Stimulated activated CD4-positive, alpha-beta T cell treated with anti-CD3 and anti-CD28 coated beads, Interleukin-15, amount 100 ng/mL, for 24 hours (primary cell): ENCODE data around the gene SERPINA9.
"Not testable (repeated sequence)": the region's sequence is repeated elsewhere in the genome, so short reads cannot be mapped to it uniquely, and the experiment has no call there.

Source experiments
- DNase-seq: peaks from one replicate; pipeline ENCODE4 v3.0.0-alpha.2; 2020

SERPINA9 gene

GRCh38 chr14:94485944-94486841, 10.2 kb upstream of the SERPINA9 start:
- DNase-seq = peak; percentile 54

- DNase-seq = no peak
Measured at GRCh38 chr14:94484481-94484880, 8.5 kb upstream of the SERPINA9 start.

GRCh38 chr14:94483729-94484275, 7.8 kb upstream of the SERPINA9 start:
- no peak for DNase-seq

- no peak for DNase-seq
Measured at GRCh38 chr14:94483071-94483451, 7.1 kb upstream of the SERPINA9 start.

- not testable (repeated sequence) for DNase-seq
Measured at GRCh38 chr14:94482132-94483070, 6.4 kb upstream of the SERPINA9 start.

- DNase-seq = no peak
Measured at GRCh38 chr14:94481468-94482131, 5.6 kb upstream of the SERPINA9 start.

- DNase-seq = no peak
Measured at GRCh38 chr14:94480809-94481208, 4.8 kb upstream of the SERPINA9 start.

GRCh38 chr14:94478420-94478819, 2.4 kb upstream of the SERPINA9 start:
- DNase-seq = no peak

- DNase-seq = no peak
Measured at GRCh38 chr14:94474581-94475031, 1.4 kb downstream of the SERPINA9 start.

GRCh38 chr14:94473666-94474410, 2.2 kb downstream of the SERPINA9 start:
- no peak for DNase-seq

- DNase-seq = no peak
Measured at GRCh38 chr14:94472842-94473241, 3.2 kb downstream of the SERPINA9 start.

GRCh38 chr14:94471045-94471444, 5.0 kb downstream of the SERPINA9 start:
- DNase-seq = no peak

- DNase-seq = no peak
Measured at GRCh38 chr14:94470311-94470710, 5.7 kb downstream of the SERPINA9 start.

- no peak for DNase-seq
Measured at GRCh38 chr14:94469261-94469660, 6.7 kb downstream of the SERPINA9 start.

GRCh38 chr14:94467728-94468520, 8.1 kb downstream of the SERPINA9 start:
- no peak for DNase-seq

GRCh38 chr14:94466706-94467370, 9.2 kb downstream of the SERPINA9 start:
- no peak for DNase-seq

GRCh38 chr14:94465042-94465441, 11.0 kb downstream of the SERPINA9 start:
- no peak for DNase-seq

- no peak for DNase-seq
Measured at GRCh38 chr14:94464290-94464689, 11.7 kb downstream of the SERPINA9 start.

GRCh38 chr14:94462763-94463572, 13.0 kb downstream of the SERPINA9 start:
- no peak for DNase-seq

GRCh38 chr14:94462219-94462551, 13.8 kb downstream of the SERPINA9 start:
- DNase-seq = no peak
